Gastrocnemius medialis (tissue), 4 donors: ENCODE results near the gene TUBB6.

Experiments
- CTCF ChIP-seq, 5 experiments: fragments of 450-650 bp in 3 of 5; fragments of 200-600 bp in 2 of 5; sonication (generic) in 2 of 5; IDR thresholded peaks in 4 of 5; conservative IDR thresholded peaks in 1 of 5; 1 replicate in 4 of 5; 2 replicates in 1 of 5; pipeline ENCODE4 v1.5.1; 2016 to 2019; ENCODE audit warnings: antibody characterized with exemption in 5 of 5, mild to moderate bottlenecking in 3 of 5, moderate library complexity in 3 of 5
- POLR2A ChIP-seq, 2 donors: fragments of 450-650 bp; IDR thresholded peaks; one replicate each; pipeline ENCODE4 v1.6.1; 2017; ENCODE audit warnings: antibody characterized with exemption in 2 of 2, mild to moderate bottlenecking in 2 of 2, moderate library complexity in 2 of 2

GRCh38 chr18:12313530-12314245 lies 5.6 kb downstream of the TUBB6 start:
- TF ChIP-seq CTCF (IDR thresholded peaks at IDR 0.05 in 4 of 5, conservative IDR thresholded peaks at IDR 0.05 in 1 of 5) (no peak), POLR2A (IDR thresholded peaks at IDR 0.05) (no peak)
